ENCODE measurements around the gene CENPS.
"Not testable (repeated sequence)": the region's sequence is repeated elsewhere in the genome, so short reads cannot be mapped to it uniquely, and the experiment has no call there.

Gene CENPS

GRCh38 chr1:10472220-10473144 lies 42.2 kb downstream of the CENPS start, which contains the start of gene DFFA:
DFFA (minus strand) TSS chr1:10472529; CDS start chr1:10472458, 71 bp downstream.
- Mint-ChIP-seq H3K9me3 (no peaks in the 10 kb centered on the region), H3K27me3 (no peaks in the 10 kb centered on the region), H3K36me3 (ENCODE audit: insufficient read depth) (peaks cover 20% of the 10 kb centered on the region), H3K27ac (ENCODE audit: low read depth) (peak within 1 kb of the TSS; percentile 87), H3K4me1 (peaks cover 38% of the 10 kb centered on the region), H3K4me3 (peak within 1 kb of the TSS; percentile 97)
- ATAC-seq (replicated peaks; ENCODE audit: extremely low read depth, poor library complexity, severe bottlenecking), result peak; percentile 84
- DNase-seq (ENCODE audit: low spot score in 2 of 2), result peak; percentile 80 to 83

GRCh38 chr1:10473145-10473765 lies 43.0 kb downstream of the CENPS start:
- Mint-ChIP-seq H3K27ac (ENCODE audit: low read depth) (no peak overlapping the region), H3K9me3 (no peaks in the 10 kb centered on the region), H3K36me3 (ENCODE audit: insufficient read depth) (peaks cover 13% of the 10 kb centered on the region), H3K27me3 (no peaks in the 10 kb centered on the region), H3K4me1 (peaks cover 38% of the 10 kb centered on the region), H3K4me3 (peak overlapping the region; percentile 97)
- ATAC-seq (replicated peaks; ENCODE audit: extremely low read depth, poor library complexity, severe bottlenecking) (no peak), DNase-seq (ENCODE audit: low spot score in 2 of 2) (no peak)

GRCh38 chr1:10474309-10474612 lies 44.0 kb downstream of the CENPS start:
- peak overlapping the region; percentile 97 for H3K4me3 Mint-ChIP-seq
- H3K27ac Mint-ChIP-seq (ENCODE audit: low read depth), result peak overlapping the region; percentile 87
- H3K36me3 Mint-ChIP-seq (ENCODE audit: insufficient read depth); H3K9me3 Mint-ChIP-seq; H3K27me3 Mint-ChIP-seq; DNase-seq (ENCODE audit: low spot score in 2 of 2); ATAC-seq (replicated peaks; ENCODE audit: extremely low read depth, poor library complexity, severe bottlenecking): not testable (repeated sequence)
- peaks cover 40% of the 10 kb centered on the region for H3K4me1 Mint-ChIP-seq

- no peaks in the 10 kb centered on the region for H3K27me3 Mint-ChIP-seq
- ATAC-seq (replicated peaks; ENCODE audit: extremely low read depth, poor library complexity, severe bottlenecking) (peak; percentile 81), DNase-seq (ENCODE audit: low spot score in 2 of 2) (peak; percentile 66 to 74)
- peak within 1 kb of the TSS; percentile 87 for H3K27ac Mint-ChIP-seq (ENCODE audit: low read depth)
- H3K9me3 Mint-ChIP-seq, result no peaks in the 10 kb centered on the region
- H3K4me3 Mint-ChIP-seq, result peak within 1 kb of the TSS; percentile 97
- H3K36me3 Mint-ChIP-seq (ENCODE audit: insufficient read depth), result peaks cover 12% of the 10 kb centered on the region
- peaks cover 45% of the 10 kb centered on the region for H3K4me1 Mint-ChIP-seq
These were observed 44.6 kb downstream of the CENPS start, which contains the start of gene PEX14 for GRCh38 chr1:10474613-10475507. PEX14 (plus strand) TSS chr1:10474950; CDS start chr1:10474967, 17 bp downstream.

- peak overlapping the region; percentile 87 for H3K27ac Mint-ChIP-seq (ENCODE audit: low read depth)
- no peaks in the 10 kb centered on the region for H3K27me3 Mint-ChIP-seq
- H3K9me3 Mint-ChIP-seq, result no peaks in the 10 kb centered on the region
- DNase-seq (ENCODE audit: low spot score in 2 of 2) (no peak), ATAC-seq (replicated peaks; ENCODE audit: extremely low read depth, poor library complexity, severe bottlenecking) (peak; percentile 2)
- H3K4me3 Mint-ChIP-seq, result peak overlapping the region; percentile 97
- H3K36me3 Mint-ChIP-seq (ENCODE audit: insufficient read depth), result peaks cover 12% of the 10 kb centered on the region
- peaks cover 45% of the 10 kb centered on the region for H3K4me1 Mint-ChIP-seq
These were observed 45.3 kb downstream of the CENPS start for GRCh38 chr1:10475510-10475909.

GRCh38 chr1:10479296-10479695 lies 49.1 kb downstream of the CENPS start:
- H3K9me3 Mint-ChIP-seq, result no peaks in the 10 kb centered on the region
- peaks cover 29% of the 10 kb centered on the region for H3K4me1 Mint-ChIP-seq
- DNase-seq (ENCODE audit: low spot score in 2 of 2) (no peak), ATAC-seq (replicated peaks; ENCODE audit: extremely low read depth, poor library complexity, severe bottlenecking) (no peak)
- no peaks in the 10 kb centered on the region for H3K27me3 Mint-ChIP-seq
- no peak overlapping the region for H3K4me3 Mint-ChIP-seq
- no peak overlapping the region for H3K27ac Mint-ChIP-seq (ENCODE audit: low read depth)
- peaks cover 11% of the 10 kb centered on the region for H3K36me3 Mint-ChIP-seq (ENCODE audit: insufficient read depth)

GRCh38 chr1:10480614-10481013 lies 50.4 kb downstream of the CENPS start:
- Mint-ChIP-seq H3K4me3 (no peak overlapping the region), H3K27ac (ENCODE audit: low read depth) (peak overlapping the region; percentile 41)

GRCh38 chr1:10484521-10484920 lies 54.3 kb downstream of the CENPS start:
- DNase-seq (ENCODE audit: low spot score in 2 of 2), result no peak
- no peaks in the 10 kb centered on the region for H3K27me3 Mint-ChIP-seq
- no peak overlapping the region for H3K4me3 Mint-ChIP-seq
- ATAC-seq (replicated peaks; ENCODE audit: extremely low read depth, poor library complexity, severe bottlenecking), result no peak
- no peaks in the 10 kb centered on the region for H3K9me3 Mint-ChIP-seq
- peaks cover 15% of the 10 kb centered on the region for H3K36me3 Mint-ChIP-seq (ENCODE audit: insufficient read depth)
- H3K4me1 Mint-ChIP-seq, result peaks cover 20% of the 10 kb centered on the region
- no peak overlapping the region for H3K27ac Mint-ChIP-seq (ENCODE audit: low read depth)

More at GRCh38 chr1:10480614-10481013, 50.4 kb downstream of the CENPS start:
- Mint-ChIP-seq H3K27me3 (no peaks in the 10 kb centered on the region), H3K9me3 (no peaks in the 10 kb centered on the region), H3K4me1 (peaks cover 26% of the 10 kb centered on the region), H3K36me3 (ENCODE audit: insufficient read depth) (peaks cover 12% of the 10 kb centered on the region)
- ATAC-seq (replicated peaks; ENCODE audit: extremely low read depth, poor library complexity, severe bottlenecking) (no peak), DNase-seq (ENCODE audit: low spot score in 2 of 2) (no peak)

GRCh38 chr1:10489291-10490055 lies 59.2 kb downstream of the CENPS start:
- Mint-ChIP-seq H3K4me1 (peaks cover 20% of the 10 kb centered on the region), H3K27ac (ENCODE audit: low read depth) (peak overlapping the region; percentile 69), H3K9me3 (no peaks in the 10 kb centered on the region), H3K36me3 (ENCODE audit: insufficient read depth) (peaks cover 13% of the 10 kb centered on the region), H3K27me3 (no peaks in the 10 kb centered on the region), H3K4me3 (no peak overlapping the region)
- ATAC-seq (replicated peaks; ENCODE audit: extremely low read depth, poor library complexity, severe bottlenecking) (no peak), DNase-seq (ENCODE audit: low spot score in 2 of 2) (no peak)

GRCh38 chr1:10490286-10490970 lies 60.2 kb downstream of the CENPS start:
- no peak for ATAC-seq (replicated peaks; ENCODE audit: extremely low read depth, poor library complexity, severe bottlenecking)
- Mint-ChIP-seq H3K9me3 (no peaks in the 10 kb centered on the region), H3K4me1 (peaks cover 22% of the 10 kb centered on the region), H3K36me3 (ENCODE audit: insufficient read depth) (peaks cover 12% of the 10 kb centered on the region), H3K27me3 (no peaks in the 10 kb centered on the region), H3K4me3 (no peak overlapping the region), H3K27ac (ENCODE audit: low read depth) (no peak overlapping the region)
- no peak for DNase-seq (ENCODE audit: low spot score in 2 of 2)
